Embryonic facial prominence (tissue), 1 donor: Measurements from ENCODE around the gene TRIM62.

Experiments used
- DNase-seq: peaks from one replicate; pipeline ENCODE4 v3.0.0-alpha.2; 2016; ENCODE audit errors: extremely low spot score

TRIM62 gene

GRCh38 chr1:33181921-33182341 lies at the start of gene TRIM62:
TRIM62 (minus strand) TSS chr1:33182043; CDS start chr1:33181432, 611 bp downstream.
- DNase-seq: peak; percentile 66

- no peak for DNase-seq
These were observed 49.3 kb upstream of the TRIM62 start for GRCh38 chr1:33231166-33231565.

- DNase-seq: no peak
These were observed 47.2 kb upstream of the TRIM62 start for GRCh38 chr1:33228935-33229487.

GRCh38 chr1:33225586-33225985 lies 43.7 kb upstream of the TRIM62 start:
- no peak for DNase-seq

GRCh38 chr1:33224166-33224707 lies 42.4 kb upstream of the TRIM62 start:
- no peak for DNase-seq

- DNase-seq: no peak
These were observed 40.5 kb upstream of the TRIM62 start for GRCh38 chr1:33222381-33222780.

- DNase-seq: no peak
These were observed 39.5 kb upstream of the TRIM62 start for GRCh38 chr1:33221385-33221758.

- no peak for DNase-seq
These were observed 39.0 kb upstream of the TRIM62 start for GRCh38 chr1:33220676-33221384.

- DNase-seq: no peak
These were observed 38.2 kb upstream of the TRIM62 start for GRCh38 chr1:33219886-33220661.

GRCh38 chr1:33211972-33212371 lies 30.1 kb upstream of the TRIM62 start:
- no peak for DNase-seq

- DNase-seq: no peak
These were observed 24.5 kb upstream of the TRIM62 start for GRCh38 chr1:33206340-33206739.

- DNase-seq: no peak
These were observed 13.7 kb upstream of the TRIM62 start for GRCh38 chr1:33195556-33195955.

- DNase-seq: no peak
These were observed 10.0 kb upstream of the TRIM62 start for GRCh38 chr1:33191731-33192275.

- DNase-seq: no peak
These were observed 8.9 kb upstream of the TRIM62 start for GRCh38 chr1:33190701-33191100.

GRCh38 chr1:33188572-33189275 lies 6.9 kb upstream of the TRIM62 start:
- DNase-seq: no peak

- no peak for DNase-seq
These were observed 5.1 kb upstream of the TRIM62 start for GRCh38 chr1:33186936-33187335.

GRCh38 chr1:33185541-33185940 lies 3.7 kb upstream of the TRIM62 start:
- no peak for DNase-seq

- no peak for DNase-seq
These were observed 1.5 kb upstream of the TRIM62 start for GRCh38 chr1:33183306-33183705.

GRCh38 chr1:33182896-33183295 lies 1.1 kb upstream of the TRIM62 start:
- DNase-seq: no peak

- DNase-seq: peak; percentile 78
These were observed 578 bp upstream of the TRIM62 start for GRCh38 chr1:33182401-33182841.
